T-helper 22 cell (primary cell): ENCODE measurements around the gene HECW1.

Experiments
- DNase-seq: peaks from one replicate; pipeline ENCODE4 v3.0.0-alpha.2; 2020; ENCODE audit warnings: low read depth

Gene HECW1

DNA sequence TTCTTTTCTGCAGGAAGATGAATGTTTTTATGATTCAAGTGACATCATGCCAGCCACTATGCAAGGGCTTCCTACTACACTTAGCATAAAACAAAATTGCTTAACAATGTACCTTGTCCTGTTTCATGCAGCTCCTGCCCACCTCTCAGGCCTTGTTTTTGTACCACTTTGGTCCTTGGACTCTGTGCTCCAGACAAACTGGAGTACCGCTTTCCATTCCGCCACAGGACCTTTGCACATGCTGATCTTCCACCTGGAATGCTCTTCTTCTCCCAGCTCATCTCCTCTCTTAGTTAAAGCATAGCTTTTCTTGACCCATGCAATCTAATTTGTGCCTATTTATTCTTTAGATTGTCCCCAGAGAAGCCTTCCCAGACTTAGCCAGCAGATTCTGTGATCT lies 393.0 kb downstream of the HECW1 start:
- DNase-seq, result no peak

DNA sequence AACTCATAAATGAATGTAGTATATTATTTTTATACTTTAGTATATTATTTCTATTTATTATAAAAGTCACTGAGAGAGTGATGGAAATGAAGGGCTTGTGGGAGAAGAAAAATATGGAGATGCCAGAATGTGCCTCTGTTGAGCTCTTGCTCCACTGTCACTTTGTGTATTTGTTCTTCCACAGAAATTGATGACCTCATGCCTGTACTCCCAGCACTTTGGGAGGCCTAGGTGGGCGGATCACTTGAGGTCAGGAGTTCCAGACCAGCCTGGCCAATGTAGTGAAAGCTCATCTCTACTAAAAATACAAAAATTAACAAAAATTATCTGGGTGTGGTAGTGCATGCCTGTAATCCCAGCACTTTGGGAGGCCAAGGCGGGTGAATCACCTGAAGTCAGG lies 394.0 kb downstream of the HECW1 start:
- DNase-seq, result no peak

DNA sequence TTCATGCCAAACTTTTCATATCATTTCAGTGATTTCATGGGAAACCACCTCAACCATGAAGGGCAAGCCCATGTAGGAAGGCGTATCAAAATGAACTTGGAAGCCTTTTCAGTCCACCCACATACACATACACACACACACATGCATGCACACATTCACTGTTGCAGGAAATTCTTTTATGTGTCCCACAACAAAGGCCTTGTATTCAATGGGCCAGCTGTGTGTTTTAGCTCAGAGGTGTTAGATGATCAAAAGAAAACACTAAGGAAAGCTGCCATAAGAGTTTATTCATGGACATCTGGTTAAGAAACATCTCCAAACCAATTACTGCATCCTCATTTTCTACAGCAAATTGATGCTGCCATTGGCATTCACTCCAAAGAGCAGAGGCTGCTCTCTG lies 396.0 kb downstream of the HECW1 start:
- DNase-seq, result no peak

DNA sequence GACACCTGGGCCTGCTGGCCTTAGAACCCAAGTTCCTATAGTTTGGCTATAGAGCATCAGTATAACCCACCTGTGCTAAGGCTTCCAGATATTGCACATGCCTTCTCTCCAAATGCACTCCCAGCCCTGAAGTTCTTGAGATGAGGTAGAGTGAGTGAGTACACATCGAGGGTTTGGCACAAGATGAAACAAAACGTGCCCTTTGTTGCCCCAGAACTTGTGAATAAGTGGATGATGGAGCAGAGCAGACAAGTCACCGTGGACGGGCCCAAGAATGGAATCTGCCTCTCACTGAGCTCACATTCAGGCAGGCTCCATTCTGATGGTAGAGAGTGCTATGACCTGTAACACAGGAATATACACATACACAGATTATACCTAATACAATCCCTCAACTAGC lies 397.5 kb downstream of the HECW1 start:
- no peak for DNase-seq

DNA sequence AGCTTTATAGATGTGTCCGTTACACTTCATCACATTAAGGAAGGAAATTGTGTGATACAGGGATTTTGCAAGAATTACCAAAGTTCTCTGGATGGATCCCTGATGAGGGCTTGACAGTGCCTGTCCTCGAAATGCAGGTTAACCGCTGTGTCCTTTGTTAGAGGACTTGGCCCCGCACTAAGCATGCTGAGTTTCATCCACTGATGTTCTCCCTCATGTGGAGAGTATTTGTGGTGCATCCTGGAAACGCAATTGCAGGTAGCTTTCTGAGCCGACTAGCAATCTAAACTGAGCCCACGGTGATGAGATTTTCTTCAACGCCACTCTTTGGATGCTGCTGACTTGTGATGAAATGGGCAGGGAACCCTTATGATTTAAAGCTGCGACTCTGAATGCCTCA lies 398.6 kb downstream of the HECW1 start:
- DNase-seq, result no peak

DNA sequence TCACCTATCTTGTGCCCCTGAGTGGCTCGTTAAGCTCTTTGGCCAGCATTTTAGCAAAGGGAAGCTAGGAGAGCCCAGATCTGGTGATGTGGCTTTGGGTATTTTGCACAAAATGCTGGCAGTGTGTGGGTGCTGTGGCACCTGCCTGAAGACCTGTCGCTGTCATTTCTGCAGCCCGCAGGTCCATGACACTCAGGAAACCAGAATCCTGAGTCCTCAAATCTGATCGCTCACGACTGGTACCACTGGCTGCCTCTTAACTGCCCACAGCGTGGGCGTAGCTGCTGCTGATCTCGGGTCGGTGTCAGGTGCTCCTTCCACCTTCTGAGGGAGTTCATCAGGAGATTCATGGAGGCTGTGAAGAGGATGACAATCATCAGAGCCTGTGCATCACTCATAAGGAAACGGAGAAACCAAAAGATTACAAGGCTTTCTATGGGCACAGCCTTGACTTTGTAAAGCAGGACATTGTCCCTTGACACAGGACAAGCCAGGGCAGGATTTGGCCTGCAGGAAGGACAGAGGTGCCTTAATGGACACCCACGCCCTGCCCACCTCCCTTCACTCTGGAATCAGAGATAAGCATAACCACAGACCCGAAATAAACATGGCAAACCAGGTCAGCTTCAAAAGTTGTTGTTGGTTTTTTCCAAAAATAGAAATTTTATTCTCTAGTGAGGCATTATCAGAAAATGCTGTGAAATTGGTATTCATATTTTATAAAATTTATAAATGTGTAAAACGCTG lies 399.5 kb downstream of the HECW1 start:
- no peak for DNase-seq

DNA sequence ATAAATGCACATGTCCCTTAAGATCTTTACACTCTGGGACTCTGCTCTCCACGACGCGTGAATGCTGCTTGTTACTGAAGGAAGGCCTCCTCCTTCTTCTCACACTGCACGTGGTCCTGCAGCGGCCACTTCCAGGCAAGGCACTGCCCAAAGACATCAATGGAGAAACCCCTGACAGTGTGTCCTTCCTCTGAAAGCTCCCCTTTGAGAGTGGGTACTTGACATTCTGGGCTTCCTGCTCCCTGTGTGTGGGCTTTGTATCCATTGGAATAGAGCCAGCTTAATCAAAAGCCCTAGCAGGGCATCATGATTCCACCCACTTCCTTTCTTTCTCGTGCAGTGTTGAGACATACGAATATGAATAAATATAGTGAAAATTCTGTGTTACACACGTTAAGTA lies 400.8 kb downstream of the HECW1 start:
- no peak for DNase-seq

DNA sequence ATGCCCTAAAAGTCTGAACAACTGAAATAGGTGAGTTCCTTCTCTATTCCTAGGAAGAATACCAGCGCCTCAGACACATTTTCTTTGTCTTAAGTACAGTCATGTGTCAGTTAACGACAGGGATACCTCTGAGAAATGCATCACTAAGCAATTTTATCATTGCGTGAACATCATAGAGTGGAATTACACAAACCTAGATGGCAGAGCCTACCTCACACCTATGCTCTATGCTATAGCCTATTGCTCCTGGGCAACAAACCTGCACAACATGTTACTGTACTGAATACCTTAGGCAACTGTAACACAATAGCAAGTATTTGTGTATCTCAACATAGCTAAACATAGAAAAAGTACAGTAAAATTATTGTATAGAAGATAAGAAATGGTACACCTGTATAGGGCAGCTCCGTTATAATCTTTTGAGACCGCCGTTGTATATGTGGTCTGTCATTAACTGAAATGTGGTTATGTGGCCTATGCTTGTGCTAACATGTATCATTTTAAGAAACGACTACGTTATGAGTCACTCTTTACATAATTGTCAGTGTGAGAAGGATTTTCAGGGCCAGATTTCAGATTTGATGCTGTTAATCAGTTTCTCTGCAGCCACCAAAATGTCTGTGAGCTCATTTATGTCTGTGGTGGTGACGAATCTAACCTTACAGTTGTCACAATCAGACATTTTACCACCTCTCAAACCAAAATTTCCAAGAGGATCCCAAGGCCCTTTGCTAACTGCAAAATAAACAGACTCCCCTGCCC lies 404.3 kb downstream of the HECW1 start:
- DNase-seq, result no peak

DNA sequence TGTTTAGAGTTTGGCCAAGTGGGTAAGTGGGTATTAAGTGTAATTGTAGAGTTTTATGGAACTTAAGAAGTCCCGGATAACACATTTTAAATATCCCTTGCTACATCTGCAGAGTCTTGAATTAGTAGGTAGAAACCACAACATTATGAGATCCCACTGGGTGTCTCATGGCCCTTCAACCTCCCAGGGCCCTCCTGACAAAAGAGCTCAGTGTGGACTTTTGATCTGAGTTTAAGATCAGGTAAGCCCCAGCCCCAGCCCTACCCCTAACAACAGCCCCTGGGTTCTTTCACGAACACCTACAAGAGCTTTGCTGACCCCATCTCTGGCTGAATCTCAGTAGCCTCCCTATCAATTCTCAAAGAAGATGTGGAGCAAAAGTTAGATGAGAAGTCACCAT lies 405.0 kb downstream of the HECW1 start:
- DNase-seq, result no peak

DNA sequence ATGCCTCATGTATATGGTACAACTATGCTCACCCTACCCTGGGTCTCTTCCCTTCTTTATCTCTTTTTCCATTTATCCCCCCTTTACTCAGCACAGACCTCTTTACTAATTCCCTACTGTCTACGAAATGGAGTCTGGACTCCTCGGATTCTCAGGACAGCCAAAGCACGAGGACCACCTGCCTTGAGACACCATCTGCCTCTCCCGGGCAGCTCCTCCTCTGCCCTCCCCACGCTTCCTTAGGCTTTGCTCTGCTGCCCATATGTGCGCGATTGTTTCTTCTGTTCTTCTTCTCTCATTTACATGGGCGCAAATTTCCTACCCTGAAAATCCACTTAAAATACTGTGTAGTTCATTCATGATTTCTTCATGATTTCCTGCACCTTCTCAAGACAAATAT lies 407.8 kb downstream of the HECW1 start:
- no peak for DNase-seq

DNA sequence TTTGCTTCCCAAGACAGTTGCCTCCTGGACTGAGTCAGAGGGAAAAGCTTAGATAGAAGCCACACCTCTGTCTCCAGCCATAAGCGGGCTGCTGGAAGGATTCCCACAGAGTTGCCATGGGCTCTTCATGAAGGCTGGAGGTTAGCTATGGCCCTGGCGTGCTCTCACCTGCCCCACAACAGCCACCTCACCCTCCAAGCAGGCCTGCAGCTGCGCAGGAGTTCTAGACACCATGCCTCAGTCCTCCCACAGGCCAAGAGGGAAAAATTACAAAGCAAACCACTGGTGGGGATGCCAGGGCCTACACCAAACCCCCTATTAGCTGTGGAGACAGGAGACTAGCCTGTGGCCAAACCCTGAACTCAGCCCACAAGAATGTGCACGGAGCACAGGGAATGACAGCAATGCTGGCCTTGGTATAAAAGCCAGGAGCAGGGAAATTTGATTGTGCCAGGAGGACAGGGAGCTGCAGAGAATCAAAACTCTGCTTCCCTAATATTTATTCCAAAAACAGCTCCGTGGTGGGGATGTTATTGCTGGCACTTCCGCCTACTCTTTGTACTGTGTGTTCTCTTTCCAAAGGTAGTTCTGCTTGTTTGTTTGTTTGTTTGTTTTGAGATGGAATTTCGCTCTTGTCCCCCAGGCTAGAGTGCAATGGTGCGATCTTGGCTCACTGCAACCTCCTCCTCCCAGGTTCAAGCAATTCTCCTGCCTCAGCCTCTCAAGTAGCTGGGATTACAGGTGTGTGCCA lies 410.1 kb downstream of the HECW1 start:
- DNase-seq, result no peak

DNA sequence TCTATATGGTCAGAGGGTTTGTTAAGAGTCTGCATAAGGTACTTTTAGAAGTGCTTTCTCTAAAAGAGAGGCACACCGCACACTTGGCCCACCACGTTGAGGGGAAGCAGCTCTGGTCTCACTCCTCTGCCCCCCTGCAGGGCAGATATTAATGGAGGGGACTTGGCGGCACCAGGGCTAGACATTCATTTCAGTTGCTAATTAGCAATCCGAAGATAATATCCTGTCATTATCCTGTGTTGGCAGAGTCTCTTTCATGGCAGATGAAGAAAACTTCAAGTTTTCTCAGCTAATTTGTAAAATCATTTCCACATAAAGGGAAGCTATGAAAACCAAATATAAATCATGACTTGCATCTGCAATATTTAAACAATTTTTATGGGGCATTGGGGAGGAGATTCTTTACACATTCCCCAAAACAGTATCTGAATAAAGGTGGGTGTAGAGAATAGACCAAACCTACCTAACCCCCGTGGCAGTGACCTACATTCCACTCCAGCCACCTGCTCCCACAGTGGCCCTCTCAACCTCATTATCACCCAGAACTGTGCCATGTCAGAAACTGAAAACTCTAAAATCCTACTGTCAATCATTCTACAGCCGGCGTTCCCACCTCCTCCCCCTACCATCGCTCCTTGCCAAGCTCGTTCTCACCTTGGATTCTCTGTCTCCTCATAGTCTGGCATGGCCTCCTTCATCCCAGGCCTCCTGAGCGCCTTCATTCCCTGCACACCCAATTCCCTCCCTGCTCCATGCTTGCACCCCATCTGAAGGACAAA lies 416.3 kb downstream of the HECW1 start:
- no peak for DNase-seq

DNA sequence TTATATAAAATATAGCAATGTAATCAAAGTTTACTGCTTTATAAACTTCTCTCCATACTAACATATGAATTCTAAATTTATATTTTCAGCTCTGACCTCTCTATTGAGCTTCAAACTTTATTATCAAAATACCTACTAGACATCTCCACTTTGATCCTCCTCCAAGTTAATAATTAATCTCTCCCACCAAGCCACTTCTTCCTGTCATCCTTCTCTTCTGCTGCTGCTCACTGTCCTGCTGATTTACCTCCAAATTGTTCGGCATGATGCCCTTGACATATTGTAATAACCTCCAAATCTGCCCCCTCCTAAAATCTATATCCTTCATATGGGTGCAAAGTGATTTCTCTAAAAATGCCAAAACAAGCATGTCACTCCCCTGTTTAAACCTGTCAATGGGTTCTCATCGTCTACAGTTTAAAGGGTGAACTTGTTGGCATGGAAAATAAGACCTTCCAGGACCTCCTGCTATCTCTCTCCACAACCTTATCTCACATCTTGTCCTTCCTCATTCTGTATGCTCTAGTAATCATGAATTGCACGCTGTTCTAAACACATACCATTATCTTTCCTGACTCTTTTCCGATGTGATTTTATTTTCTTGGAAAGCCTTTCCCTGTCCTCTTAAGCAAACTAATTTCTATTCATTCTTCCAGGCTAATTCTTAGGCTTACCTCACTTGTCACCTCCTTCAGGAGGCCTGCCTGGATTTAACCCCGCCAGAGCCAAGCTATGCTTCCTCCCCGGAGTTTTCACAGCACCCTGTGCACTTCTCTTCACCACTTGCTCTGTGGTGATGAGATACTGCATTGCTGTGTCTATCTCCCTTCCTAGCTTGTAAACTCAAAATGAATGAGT lies 418.3 kb downstream of the HECW1 start:
- no peak for DNase-seq

DNA sequence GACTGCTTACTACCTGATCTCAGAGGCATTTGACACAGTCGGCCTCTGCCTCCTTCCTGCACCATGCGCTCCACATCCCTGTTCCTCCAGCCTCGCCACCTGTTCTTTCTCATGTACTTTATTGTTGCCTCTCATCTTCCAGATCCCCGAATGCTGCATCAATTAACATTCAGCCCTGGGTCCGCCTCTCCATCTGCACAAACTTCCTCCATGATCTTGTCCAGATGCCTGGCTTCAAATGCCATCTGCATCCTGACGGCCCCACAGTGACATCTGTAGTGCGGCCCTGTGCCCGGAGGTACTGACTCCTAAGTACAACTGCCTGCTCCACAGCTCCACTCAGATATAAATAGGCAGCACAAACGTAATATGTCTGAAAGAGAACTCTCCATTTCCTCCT lies 419.3 kb downstream of the HECW1 start:
- no peak for DNase-seq

DNA sequence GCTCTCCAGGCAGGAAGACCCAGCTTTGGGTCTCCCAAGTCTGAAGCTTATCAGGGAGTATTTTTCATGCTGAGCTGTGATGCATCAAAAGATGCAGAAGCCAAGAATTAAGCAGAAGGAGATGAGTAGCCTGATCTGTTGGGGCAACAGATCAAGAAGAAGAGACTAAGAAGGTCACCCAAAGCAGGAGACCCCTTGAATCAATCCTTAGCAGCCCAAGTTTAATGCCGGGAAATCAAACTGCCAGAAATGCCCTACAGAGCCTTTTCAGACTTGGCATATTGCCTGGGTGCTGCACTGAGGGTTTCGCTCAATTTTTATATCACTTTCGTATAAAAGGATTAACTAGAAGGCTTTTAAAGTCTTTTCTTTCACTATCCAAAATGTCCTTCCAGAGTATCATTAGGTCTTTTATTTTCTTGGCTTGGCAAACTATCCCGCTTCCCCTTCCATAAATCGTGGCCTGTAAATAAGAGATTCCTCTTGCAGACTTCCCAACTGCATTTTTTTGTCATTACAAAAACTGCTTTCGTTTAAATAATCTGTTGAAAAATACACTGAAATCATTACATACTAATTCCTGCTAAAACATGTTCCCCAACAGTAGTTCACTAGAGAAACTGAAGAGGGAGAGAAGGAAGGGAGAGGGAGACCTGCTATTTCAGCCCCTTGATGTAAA lies 421.5 kb downstream of the HECW1 start:
- DNase-seq, result no peak

DNA sequence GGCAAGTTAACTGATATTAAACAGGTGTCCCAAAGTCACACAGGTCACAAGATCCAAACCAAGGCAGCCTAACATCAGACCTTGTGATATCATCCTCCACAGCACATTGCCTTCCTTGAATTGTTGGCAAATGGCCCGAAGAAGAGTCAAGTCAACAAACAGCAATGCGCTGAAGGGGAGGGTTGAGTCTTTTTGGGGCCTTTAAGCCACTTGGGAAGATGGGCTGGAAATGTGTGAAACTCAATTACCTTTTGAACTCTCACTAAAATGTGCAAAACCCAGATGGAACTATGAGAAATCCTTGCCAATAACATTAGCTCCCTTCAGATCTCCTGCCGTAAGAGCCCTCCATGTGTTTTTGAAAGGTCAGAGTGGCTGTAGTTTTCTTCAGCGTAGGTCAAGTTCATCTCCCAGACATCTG lies 422.6 kb downstream of the HECW1 start:
- no peak for DNase-seq

DNA sequence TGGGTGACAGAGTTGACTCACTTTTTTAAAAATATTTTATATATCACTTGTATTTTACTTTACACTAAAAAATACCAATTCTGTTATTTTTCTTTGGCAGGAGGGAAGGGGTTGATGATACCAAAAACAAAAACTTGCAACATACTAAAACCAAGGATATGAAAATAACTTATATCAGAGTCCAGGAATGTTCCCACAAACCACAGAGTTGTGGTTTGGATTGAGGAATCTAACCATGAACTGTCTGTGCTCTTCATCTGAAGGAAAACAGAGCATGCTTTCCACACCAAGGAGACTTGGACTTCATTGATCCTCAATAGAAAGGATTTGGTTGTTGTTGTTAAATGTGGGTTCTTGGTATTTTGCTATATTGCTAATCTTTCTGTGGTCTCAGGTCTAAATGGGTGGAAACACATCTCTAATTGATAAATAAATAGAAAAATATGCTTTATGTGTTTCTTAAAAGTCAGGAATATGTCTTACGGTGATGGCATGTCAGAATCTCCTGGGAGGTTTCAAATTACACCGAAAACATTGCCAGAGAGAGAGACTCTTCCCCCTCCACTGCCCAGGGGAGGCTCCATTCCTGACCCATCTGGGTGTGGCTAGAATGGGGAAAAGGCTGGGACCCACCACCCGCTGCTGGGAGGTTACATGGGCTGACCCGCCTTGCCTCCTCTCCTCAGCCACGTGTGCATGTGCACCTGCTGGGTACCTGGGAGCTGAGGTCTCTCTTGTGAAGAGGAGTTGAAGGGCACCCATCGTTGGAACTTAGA lies 423.6 kb downstream of the HECW1 start:
- DNase-seq, result no peak

DNA sequence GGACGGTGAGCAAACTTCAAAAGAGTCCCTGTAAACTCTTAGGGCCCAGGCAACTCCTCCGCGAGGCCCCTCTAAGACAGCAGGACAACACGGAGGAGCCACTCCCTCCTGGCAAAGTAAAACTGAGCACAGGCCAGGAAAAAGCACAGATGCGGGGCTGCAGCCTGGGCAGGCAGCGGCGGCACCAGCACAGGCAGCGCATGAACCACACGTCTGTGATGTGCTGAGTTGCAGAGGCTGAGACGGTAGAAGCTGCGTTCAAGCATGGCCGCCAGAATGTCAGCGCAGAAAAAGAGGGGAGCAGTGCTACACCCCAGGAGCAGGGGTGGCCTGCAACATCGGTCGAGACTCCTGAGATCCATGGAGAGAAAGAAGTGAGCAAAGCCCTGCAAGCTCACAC lies 424.3 kb downstream of the HECW1 start:
- no peak for DNase-seq

DNA sequence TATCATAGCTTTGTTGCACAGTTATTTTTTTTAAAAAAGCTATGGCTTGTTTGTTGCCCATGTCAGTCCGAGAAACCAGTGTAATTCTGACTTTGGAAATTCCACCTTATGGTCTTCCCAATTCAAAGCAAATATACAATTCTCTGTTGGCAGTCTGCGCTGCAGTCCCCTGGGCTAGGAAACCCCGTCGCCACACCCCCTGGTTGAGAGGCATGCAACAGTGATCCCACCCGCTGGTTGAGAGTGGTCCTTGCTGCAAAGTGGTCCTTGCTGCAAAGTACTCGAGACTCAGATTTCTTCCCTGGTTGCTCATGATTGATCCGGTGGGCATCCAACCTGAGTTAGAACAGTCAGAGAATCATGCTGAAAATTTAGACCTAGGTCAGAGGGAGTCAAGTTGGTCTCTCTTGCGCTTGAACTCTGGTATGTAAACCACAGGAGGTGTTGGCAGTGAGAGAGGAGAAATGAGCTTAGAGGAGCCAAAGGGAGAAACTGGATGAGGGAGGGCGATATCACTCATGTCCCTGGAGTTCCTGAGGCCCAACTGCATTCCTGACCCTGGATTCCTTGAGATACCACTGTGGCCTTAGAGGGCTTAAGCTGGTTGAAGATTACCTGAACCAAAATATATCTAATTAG lies 425.4 kb downstream of the HECW1 start:
- no peak for DNase-seq

DNA sequence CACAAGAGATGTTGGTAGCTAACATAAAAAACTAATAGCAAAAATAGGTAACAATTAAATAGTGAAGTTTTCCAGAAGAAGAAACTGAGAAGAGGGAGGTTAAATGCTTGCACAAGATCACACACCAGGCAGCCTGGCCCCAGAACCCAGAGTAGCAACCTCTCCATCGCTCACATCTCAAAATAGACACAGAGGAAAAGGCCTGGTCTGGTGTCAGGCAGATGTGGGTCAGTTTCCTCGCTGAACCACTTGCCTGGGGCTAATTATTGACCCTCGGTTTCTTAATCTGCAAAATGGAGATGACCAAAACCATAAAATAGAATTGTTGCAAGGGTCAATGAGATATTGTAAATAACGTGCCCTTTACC lies 425.9 kb downstream of the HECW1 start:
- DNase-seq, result no peak
